ENCODE measurements around the gene S1PR4. TPM values are rescaled to one million over a fixed set of nuclear protein-coding genes. Genes with fewer than 3 reads are reported as not detected.

The S1PR4 gene
- total and polyA plus RNA-seq, 2 of the 8 experiments (the other 6 are each of a cell fraction or from before 2014, with no cell fraction given): not detected

DNA sequence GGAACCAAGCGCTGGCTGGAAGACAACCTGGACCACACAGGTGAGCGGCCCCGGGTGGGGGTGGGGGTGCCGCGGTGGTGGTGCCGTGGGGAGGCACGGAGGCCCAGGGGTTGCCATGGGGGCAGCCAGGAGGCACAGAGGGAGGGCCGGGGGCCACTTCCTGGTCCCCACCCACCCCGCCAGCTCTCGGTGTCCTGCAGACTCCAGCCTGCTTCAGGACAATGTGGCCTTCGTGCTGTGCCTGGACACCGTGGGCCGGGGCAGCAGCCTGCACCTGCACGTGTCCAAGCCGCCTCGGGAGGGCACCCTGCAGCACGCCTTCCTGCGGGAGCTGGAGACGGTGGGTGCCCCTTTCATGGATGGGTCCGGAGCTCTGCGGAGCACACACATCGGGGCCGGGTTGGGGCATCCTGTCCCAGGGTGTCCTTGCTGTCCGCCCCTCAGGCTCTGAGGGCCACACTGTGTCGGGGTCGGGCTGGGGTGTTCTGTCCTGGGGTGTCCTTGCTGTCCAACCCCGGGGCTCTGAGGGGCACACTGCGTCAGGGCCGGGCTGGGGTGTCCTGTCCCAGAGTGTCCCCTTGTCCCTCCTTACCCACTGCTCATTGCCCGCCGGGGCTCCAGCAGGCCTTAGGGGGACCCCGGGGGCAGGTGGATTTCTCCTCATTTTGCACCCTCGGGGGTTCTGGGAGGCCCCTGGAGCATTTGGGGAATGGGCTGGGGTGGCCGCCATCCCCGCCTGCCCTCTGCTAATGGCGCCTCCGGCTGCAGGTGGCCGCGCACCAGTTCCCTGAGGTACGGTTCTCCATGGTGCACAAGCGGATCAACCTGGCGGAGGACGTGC, 25.5 kb downstream of the S1PR4 start:
- no peak overlapping the region for H2AK5ac ChIP-seq (ENCODE audit: low read depth, low read length)
- no peak overlapping the region for H3K4ac ChIP-seq (replicated peaks; ENCODE audit: insufficient read length, low read depth, low read length)
- H3K23me2 ChIP-seq (ENCODE audit: low read depth, low read length): no peaks in the 10 kb centered on the region
- peaks cover 5 to 57% (median 18%) of the 10 kb centered on the region in 4 experiments; a peak in 5 of 8 replicates for H3K36me3 ChIP-seq (ENCODE audit: control insufficient read depth in 2 of 4, insufficient read depth in 4 of 4, low read length in 3 of 4)
- no peak overlapping the region for H3K4me3 ChIP-seq (ENCODE audit: extremely low read depth in 1 of 4, insufficient read depth in 2 of 4, low read depth in 3 of 4, low read length in 4 of 4)
- DNase-seq (ENCODE audit: low read depth in 1 of 2, low spot score in 2 of 2) (no peak), FAIRE-seq (no peak)
- H2BK15ac ChIP-seq (ENCODE audit: low read length): no peak overlapping the region
- H4K8ac ChIP-seq (ENCODE audit: extremely low read depth, insufficient read depth, low read length): no peak overlapping the region
- no peak overlapping the region for H2BK20ac ChIP-seq (ENCODE audit: low read length)
- no peak overlapping the region for H4K5ac ChIP-seq (ENCODE audit: insufficient read length, low read depth, low read length)
- H4K20me1 ChIP-seq (replicated peaks in 1 of 2; ENCODE audit: control insufficient read depth in 1 of 2, insufficient read depth in 2 of 2, low read length in 2 of 2): peaks cover 2 to 12% of the 10 kb centered on the region in 2 experiments
- H2BK12ac ChIP-seq (ENCODE audit: low read depth, low read length): no peak overlapping the region
- no peak overlapping the region for H2AFZ ChIP-seq (ENCODE audit: low read length)
- no peak overlapping the region for H2BK120ac ChIP-seq (replicated peaks; ENCODE audit: low read depth, low read length)
- no peak overlapping the region for H4K91ac ChIP-seq (replicated peaks; ENCODE audit: insufficient read length, low read length)
- H3K9ac ChIP-seq (replicated peaks in 1 of 4; ENCODE audit: extremely low read depth in 1 of 4, low read depth in 3 of 4, low read length in 3 of 4): no peak overlapping the region
- 93% methylated on average over 35 of the region's 43 CpGs; no CpG with 5 or more reads in 1 of the 2 experiments for WGBS, 2 experiments (ENCODE audit: extremely low coverage in 1 of 2, insufficient coverage in 1 of 2, insufficient read length in 1 of 2, insufficient replicate concordance in 2 of 2, low coverage in 1 of 2, low lambda C conversion rate in 2 of 2, missing lambda C conversion rate in 1 of 2)
- H3K79me2 ChIP-seq (ENCODE audit: control insufficient read depth in 1 of 2, insufficient read depth in 2 of 2, low read length in 2 of 2): no peaks in the 10 kb centered on the region
- H3K56ac ChIP-seq (replicated peaks; ENCODE audit: insufficient read length, low read depth, low read length): no peak overlapping the region
- no peak overlapping the region for H2BK5ac ChIP-seq (ENCODE audit: low read depth, low read length)
- H3K27me3 ChIP-seq (replicated peaks in 1 of 4; ENCODE audit: control insufficient read depth in 3 of 4, extremely low read depth in 1 of 4, insufficient read depth in 3 of 4, low read length in 3 of 4): no peaks in the 10 kb centered on the region
- H3K4me1 ChIP-seq (replicated peaks in 1 of 4; ENCODE audit: control insufficient read depth in 3 of 4, insufficient read depth in 4 of 4, low read length in 3 of 4): no peaks in the 10 kb centered on the region; a peak in 1 of 7 replicates
- H3K14ac ChIP-seq (ENCODE audit: insufficient read length): no peak overlapping the region
- no peaks in the 10 kb centered on the region for H3K79me1 ChIP-seq (ENCODE audit: low read depth, low read length)
- no peak overlapping the region for H3K23ac ChIP-seq (ENCODE audit: insufficient read length)
- H3K27ac ChIP-seq (ENCODE audit: low read depth, low read length): no peak overlapping the region
- no peak overlapping the region for H3K4me2 ChIP-seq (ENCODE audit: insufficient read depth in 1 of 2, low read depth in 2 of 2, low read length in 2 of 2)
- H3K9me3 ChIP-seq (ENCODE audit: insufficient read depth in 2 of 2, low read depth in 1 of 2, low read length in 1 of 2): no peaks in the 10 kb centered on the region
- ChIA-PET CTCF (ENCODE audit: partially characterized antibody) (interaction anchor here (0.7 to 1.1 kb wide), 4 partner anchors 11 to 1378 kb away, joined by 3 read pairs; no protein-coding TSS in a partner anchor), POLR2A (ENCODE audit: partially characterized antibody) (interaction anchor here (1.7 kb wide), 1 partner anchor 16 kb away, joined by 4 read pairs; no protein-coding TSS in a partner anchor)
- no peak for TF ChIP-seq TBP (IDR thresholded peaks at IDR 0.05; ENCODE audit: low read depth, low read length)
- TF ChIP-seq KDM4A (IDR thresholded peaks at IDR 0.05; ENCODE audit: low read depth, low read length, severe bottlenecking): no peak
- no peak overlapping the region for H3K18ac ChIP-seq (ENCODE audit: extremely low read depth, low read length)
